ENCODE results near the gene KCNC4. TPM values are rescaled to one million over a fixed set of nuclear protein-coding genes. Genes with fewer than 3 reads are reported as not detected.

Gene KCNC4
- total and polyA plus RNA-seq, 2 of the 4 experiments (the other 2 are of a cell fraction): 0.18 to 2.3 TPM

- Histone ChIP-seq H4K8ac (ENCODE audit: low read depth in 2 of 2, low read length in 2 of 2) (no peak overlapping the region), H3K27me3 (ENCODE audit: control insufficient read depth, insufficient read depth, low read length) (peaks cover 9% of the 10 kb centered on the region), H2BK15ac (ENCODE audit: low read depth, low read length) (no peak overlapping the region), H3K4me2 (ENCODE audit: low read depth, low read length) (no peak overlapping the region), H4K20me1 (ENCODE audit: insufficient read depth, low read length) (no peaks in the 10 kb centered on the region; the same call in 1 of the 2 replicates), H3K4me1 (ENCODE audit: control insufficient read depth, insufficient read depth, low read length) (0 out of 2 replicates have a peak, but pooled peaks cover 1% of the 10 kb centered on the region), H3K9me1 (ENCODE audit: insufficient read depth, low read length) (no peaks in the 10 kb centered on the region), H3K14ac (replicated peaks; ENCODE audit: low read depth, low read length) (no peak overlapping the region), H2AK9ac (replicated peaks; ENCODE audit: low read depth, low read length, poor library complexity) (no peak overlapping the region), H3K4me3 (ENCODE audit: insufficient read depth, low read depth, low read length) (no peak overlapping the region), H2BK120ac (ENCODE audit: low read depth, low read length) (no peak overlapping the region), H3K36me3 (ENCODE audit: control insufficient read depth, insufficient read depth, low read length) (no peaks in the 10 kb centered on the region), H2BK20ac (ENCODE audit: low read depth, low read length) (no peak overlapping the region), H2AFZ (replicated peaks; ENCODE audit: low read length, poor library complexity) (no peak overlapping the region), H3K9me3 (ENCODE audit: control insufficient read depth, insufficient read depth, low read length) (no peaks in the 10 kb centered on the region), H3K79me1 (ENCODE audit: low read depth in 1 of 2, low read length in 2 of 2) (no peaks in the 10 kb centered on the region), H4K5ac (ENCODE audit: low read depth, low read length) (no peak overlapping the region), H3K27ac (ENCODE audit: insufficient read depth, low read length) (no peak overlapping the region), H4K91ac (ENCODE audit: insufficient read depth, low read depth, low read length) (no peak overlapping the region), H3K18ac (ENCODE audit: low read depth, low read length) (no peak overlapping the region), H2AK5ac (ENCODE audit: low read depth, low read length) (no peak overlapping the region), H2BK5ac (ENCODE audit: low read depth, low read length, poor library complexity, severe bottlenecking) (no peak overlapping the region), H3K9ac (ENCODE audit: low read depth, low read length) (no peak overlapping the region), H3K23ac (ENCODE audit: low read depth, low read length) (no peak overlapping the region), H3K4ac (ENCODE audit: low read depth, low read length) (no peak overlapping the region), H3K56ac (ENCODE audit: extremely low read depth, insufficient read depth, low read length) (no peak overlapping the region)
- dilution Hi-C loops (cut with HindIII; ENCODE audit: low sequenced_read_pairs, unreplicated experiment): no loop called here
- CTCF ChIA-PET: interaction anchor here (1.2 to 3.6 kb wide), 2 partner anchors 108 to 255 kb away, joined by 5 to 27 read pairs; no protein-coding TSS in a partner anchor
- ATAC-seq (ENCODE audit: low read depth) (no peak), DNase-seq (no peak)
- 60% methylated on average over 1 of the region's 4 CpGs; no CpG with 5 or more reads in 1 of the 2 experiments for WGBS, 2 experiments (ENCODE audit: extremely low coverage in 2 of 2, insufficient read length in 1 of 2)
- POLR2A ChIA-PET (ENCODE audit: unreplicated experiment): no interaction called here
- intact Hi-C loops (cut with micrococcal nuclease): no loop called here
- in situ Hi-C loops (cut with MboI; ENCODE audit: low sequenced_read_pairs): loop anchor here (10.0 kb wide), 1 partner anchor 210 kb away; no protein-coding TSS in a partner anchor
- no peak for TF ChIP-seq MAFK (IDR thresholded peaks at IDR 0.05; ENCODE audit: low read depth, low read length)
- BruUV-seq (replicated peaks): no TSS peak
These were observed 5.0 kb upstream of the KCNC4 start for GRCh38 chr1:110205156-110205555.
